Neural crest cell (in vitro differentiated cells): ENCODE data around the gene YBX2. TPM values are rescaled to one million over a fixed set of nuclear protein-coding genes. Genes with fewer than 3 reads are reported as not detected.

Experiments
- DNase-seq: peaks from one replicate; pipeline ENCODE4 v3.0.0; 2021; ENCODE audit warnings: low read depth, mixed read lengths, low spot score
- H3K27ac Mint-ChIP-seq: one replicate; pipeline ENCODE4 v1.8.0; 2021; ENCODE audit warnings: mild to moderate bottlenecking, mixed read lengths; ENCODE audit not compliant: unreplicated experiment
- H3K27me3 Mint-ChIP-seq: 2 replicates; pipeline ENCODE4 v1.8.0; 2021; ENCODE audit warnings: low read depth, mild to moderate bottlenecking, mixed read lengths
- H3K36me3 Mint-ChIP-seq: 2 replicates; pipeline ENCODE4 v1.8.0; 2021; ENCODE audit warnings: low read depth, mild to moderate bottlenecking, mixed read lengths
- H3K4me1 Mint-ChIP-seq: 2 replicates; pipeline ENCODE4 v1.8.0; 2021; ENCODE audit warnings: mixed read lengths
- H3K4me3 Mint-ChIP-seq: one replicate; pipeline ENCODE4 v1.8.0; 2021; ENCODE audit warnings: mild to moderate bottlenecking, mixed read lengths
- H3K9me3 Mint-ChIP-seq: 2 replicates; pipeline ENCODE4 v1.8.0; 2021; ENCODE audit warnings: mixed read lengths
- total RNA-seq: library from RNA; stranded (reverse); gene quantifications from 2 replicates; pipeline ENCODE4 v1.2.1, GENCODE V29; 2021
- TF ChIP-seq, protein P1 (sequence below): fragments of 200-600 bp; sonication (generic); conservative IDR thresholded peaks from 2 replicates; pipeline ENCODE4 v1.5.0; 2021; ENCODE audit warnings: antibody characterized with exemption, mild to moderate bottlenecking

The YBX2 gene
- total RNA-seq, 1 donor from 2014 or later: 0.54 TPM

DNA sequence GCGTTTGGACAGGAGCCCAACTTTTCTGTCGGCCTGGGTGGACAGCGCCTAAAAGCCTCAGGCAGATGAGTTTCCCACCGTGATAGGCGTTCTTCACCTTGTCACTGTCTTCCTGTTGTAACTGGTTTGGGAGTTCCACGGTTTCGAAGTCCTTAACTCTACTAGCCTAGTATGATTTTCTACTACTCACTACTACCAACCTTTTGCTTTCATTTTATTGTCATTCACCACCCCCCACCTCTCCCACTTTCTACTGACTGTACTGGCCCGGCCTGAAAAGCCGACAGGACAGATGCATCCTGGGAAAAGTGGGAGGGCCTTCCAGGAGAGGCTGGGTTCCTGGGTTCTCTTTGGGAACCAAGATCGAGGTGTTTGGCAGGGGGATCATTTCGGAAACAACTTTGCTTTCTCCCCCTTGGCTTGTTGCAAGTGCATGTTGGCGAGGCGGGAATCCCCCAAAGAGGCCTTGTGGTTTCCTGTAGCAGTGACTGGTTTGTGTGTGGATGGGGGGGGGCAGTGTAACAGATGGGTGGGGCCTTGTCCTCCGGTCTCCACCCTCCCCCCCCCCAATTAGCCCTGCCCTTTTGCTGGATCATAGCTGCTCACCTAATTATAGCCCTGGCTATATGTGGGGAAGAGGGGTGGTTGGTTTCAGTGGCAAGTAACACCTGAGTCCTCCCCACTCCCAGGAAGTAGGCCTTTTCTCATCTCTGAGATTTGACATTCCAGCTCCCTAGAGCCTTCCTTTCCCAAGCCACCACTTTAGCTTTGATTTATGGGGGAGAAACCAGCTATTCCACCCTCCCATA is 14.4 kb upstream of the YBX2 start:
- peak; percentile 38 for DNase-seq
- H3K27me3 Mint-ChIP-seq: peaks cover 8% of the 10 kb centered on the region
- TF ChIP-seq, protein P1, sequence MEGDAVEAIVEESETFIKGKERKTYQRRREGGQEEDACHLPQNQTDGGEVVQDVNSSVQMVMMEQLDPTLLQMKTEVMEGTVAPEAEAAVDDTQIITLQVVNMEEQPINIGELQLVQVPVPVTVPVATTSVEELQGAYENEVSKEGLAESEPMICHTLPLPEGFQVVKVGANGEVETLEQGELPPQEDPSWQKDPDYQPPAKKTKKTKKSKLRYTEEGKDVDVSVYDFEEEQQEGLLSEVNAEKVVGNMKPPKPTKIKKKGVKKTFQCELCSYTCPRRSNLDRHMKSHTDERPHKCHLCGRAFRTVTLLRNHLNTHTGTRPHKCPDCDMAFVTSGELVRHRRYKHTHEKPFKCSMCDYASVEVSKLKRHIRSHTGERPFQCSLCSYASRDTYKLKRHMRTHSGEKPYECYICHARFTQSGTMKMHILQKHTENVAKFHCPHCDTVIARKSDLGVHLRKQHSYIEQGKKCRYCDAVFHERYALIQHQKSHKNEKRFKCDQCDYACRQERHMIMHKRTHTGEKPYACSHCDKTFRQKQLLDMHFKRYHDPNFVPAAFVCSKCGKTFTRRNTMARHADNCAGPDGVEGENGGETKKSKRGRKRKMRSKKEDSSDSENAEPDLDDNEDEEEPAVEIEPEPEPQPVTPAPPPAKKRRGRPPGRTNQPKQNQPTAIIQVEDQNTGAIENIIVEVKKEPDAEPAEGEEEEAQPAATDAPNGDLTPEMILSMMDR: no peak

DNA sequence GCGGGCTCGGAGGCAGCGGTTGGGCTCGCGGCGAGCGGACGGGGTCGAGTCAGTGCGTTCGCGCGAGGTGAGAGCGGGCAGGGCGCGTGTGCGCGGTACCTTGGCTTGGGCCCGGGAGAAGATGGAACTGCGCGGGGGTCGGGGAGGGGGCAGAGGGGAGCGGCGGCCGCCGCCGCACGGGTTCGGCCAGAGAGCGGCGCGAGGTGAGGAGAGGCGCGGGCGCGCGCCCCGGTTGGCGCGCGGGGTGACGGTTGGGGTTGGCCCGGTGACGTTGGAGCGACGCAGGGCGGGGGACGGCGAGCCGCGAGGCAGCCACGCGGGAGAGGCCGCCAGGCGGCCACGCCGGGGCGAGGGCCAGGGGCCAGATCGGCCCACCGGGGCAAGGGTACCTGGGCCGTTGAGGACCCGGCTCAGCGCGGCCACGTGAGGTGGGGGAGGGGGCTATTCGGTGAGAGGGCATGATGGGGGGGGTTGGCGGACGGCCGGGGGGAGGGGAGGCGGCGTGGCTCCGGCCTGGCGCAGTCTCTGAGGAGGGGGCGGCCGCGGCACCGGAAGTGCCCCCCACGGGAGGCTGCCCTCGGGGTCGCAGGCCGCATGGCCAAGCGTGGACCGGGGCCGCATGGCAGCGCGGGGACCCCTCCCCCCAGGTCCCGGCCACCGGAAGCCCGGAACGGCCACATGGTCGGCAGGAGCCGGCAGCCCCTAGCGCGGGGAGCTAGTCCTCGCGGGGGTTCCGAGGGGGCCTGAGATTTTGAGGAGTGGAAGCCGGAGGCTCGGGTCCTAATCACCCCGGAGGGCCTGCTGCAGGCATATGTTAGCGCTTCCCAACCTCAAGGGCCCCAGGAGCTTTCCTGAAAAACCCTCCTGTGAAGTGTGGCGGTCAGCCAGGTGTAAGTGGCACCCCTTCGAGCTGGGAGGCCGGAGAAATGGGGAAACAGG is 13.5 kb upstream of the YBX2 start:
- peaks cover 6% of the 10 kb centered on the region for H3K27me3 Mint-ChIP-seq
- H3K4me3 Mint-ChIP-seq: peak overlapping the region; percentile 99
- H3K4me1 Mint-ChIP-seq: peaks cover 45% of the 10 kb centered on the region
- TF ChIP-seq, protein P1: peak; percentile 21
- no peaks in the 10 kb centered on the region for H3K9me3 Mint-ChIP-seq
- H3K36me3 Mint-ChIP-seq: peaks cover 29% of the 10 kb centered on the region
- peak overlapping the region; percentile 98 for H3K27ac Mint-ChIP-seq
- DNase-seq: peak; percentile 20

More for the DNA sequence above, 14.4 kb upstream of the YBX2 start:
- H3K36me3 Mint-ChIP-seq: peaks cover 32% of the 10 kb centered on the region
- H3K9me3 Mint-ChIP-seq: no peaks in the 10 kb centered on the region
- H3K27ac Mint-ChIP-seq: peak overlapping the region; percentile 98
- peak overlapping the region; percentile 99 for H3K4me3 Mint-ChIP-seq
- peaks cover 54% of the 10 kb centered on the region for H3K4me1 Mint-ChIP-seq

DNA sequence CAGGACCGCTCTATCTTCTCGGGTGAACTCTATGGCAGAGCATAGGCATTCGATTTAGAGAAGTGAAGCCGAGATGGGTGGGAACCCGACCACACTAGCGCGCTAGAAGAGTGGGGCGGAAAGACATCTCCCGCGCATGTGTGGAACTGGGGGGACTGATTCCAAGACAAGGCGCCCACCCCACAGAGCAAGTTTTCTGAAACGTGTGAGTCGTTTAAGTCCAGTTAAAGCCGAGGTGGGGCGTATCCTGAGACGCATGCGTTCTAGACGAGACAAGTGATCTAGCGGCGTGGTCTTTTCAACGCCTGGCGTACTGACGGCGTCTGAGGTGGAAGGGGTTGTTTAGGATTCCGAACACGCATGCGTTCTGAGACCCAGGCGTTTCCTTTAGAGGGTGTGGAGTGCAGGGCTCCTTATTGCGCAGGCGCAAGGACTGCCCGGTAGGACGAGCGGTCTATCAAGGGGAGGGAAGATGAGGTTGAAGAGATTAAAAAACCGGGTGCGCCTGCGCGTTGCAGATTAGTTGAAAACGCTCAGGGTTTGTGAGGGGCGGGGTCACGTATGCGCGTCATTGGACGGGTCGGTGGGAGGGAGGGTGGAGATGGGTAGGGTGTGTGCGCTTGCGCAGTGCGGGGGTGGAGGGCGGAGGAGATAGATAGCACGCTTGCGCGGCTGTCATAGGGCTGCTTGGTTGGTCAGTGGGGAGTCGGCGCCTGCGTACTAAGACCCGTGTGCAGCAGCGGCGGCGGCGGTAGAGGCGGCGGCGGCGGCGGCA is 12.7 kb upstream of the YBX2 start, which contains the start of gene EIF5A:
Gene EIF5A (plus strand): TSS at position 718 of the 775 bp plus-strand sequence. CDS start 2,008 bp downstream, outside the sequence.
- Mint-ChIP-seq H3K27ac (peak within 1 kb of the TSS; percentile 98), H3K9me3 (no peaks in the 10 kb centered on the region), H3K4me1 (peaks cover 40% of the 10 kb centered on the region), H3K27me3 (peaks cover 6% of the 10 kb centered on the region), H3K4me3 (peak within 1 kb of the TSS; percentile 99), H3K36me3 (peaks cover 23% of the 10 kb centered on the region)
- TF ChIP-seq, protein P1: no peak
- peak; percentile 100 for DNase-seq

DNA sequence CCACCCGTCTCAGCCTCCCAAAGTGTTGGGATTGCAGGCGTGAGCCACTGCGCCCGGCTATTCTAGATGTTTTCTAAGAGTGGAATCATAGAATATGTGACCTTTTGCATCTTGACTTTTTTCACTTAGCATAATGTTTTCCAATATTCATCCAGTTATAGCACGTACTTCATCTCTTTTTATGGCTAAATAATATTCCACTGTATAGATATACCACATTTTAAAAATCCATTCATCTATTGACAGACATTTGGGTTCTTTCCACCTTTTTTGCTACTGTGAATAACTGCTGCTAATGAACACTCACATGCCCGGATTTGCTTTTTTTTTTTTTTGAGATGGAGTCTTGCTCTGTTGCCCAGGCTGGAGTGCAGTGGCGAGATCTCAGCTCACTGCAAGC is 9.7 kb upstream of the YBX2 start:
- H3K27me3 Mint-ChIP-seq: peaks cover 12% of the 10 kb centered on the region
- H3K4me3 Mint-ChIP-seq: peak overlapping the region; percentile 66
- H3K4me1 Mint-ChIP-seq: peaks cover 16% of the 10 kb centered on the region
- TF ChIP-seq, protein P1: no peak
- no peak for DNase-seq
- no peaks in the 10 kb centered on the region for H3K9me3 Mint-ChIP-seq
- H3K36me3 Mint-ChIP-seq: peaks cover 3% of the 10 kb centered on the region
- no peak overlapping the region for H3K27ac Mint-ChIP-seq
